ENCODE data around the gene EFCAB13. TPM values are rescaled to one million over a fixed set of nuclear protein-coding genes. Genes with fewer than 3 reads are reported as not detected.

EFCAB13 gene
- total and polyA plus RNA-seq, 2 of the 4 experiments (the other 2 are of a cell fraction) = 0.77 to 1.4 TPM

GRCh38 chr17:47301161-47301560, 22.6 kb upstream of the EFCAB13 start:
- in situ Hi-C loops (cut with MboI; ENCODE audit: low sequenced_read_pairs) = no loop called here

More at GRCh38 chr17:47301161-47301560, 22.6 kb upstream of the EFCAB13 start:
- dilution Hi-C loops (cut with HindIII; ENCODE audit: low sequenced_read_pairs, unreplicated experiment) (no loop called here), intact Hi-C loops (cut with micrococcal nuclease) (no loop called here)
- Histone ChIP-seq H3K4me2 (ENCODE audit: low read depth, low read length) (no peak overlapping the region), H2AFZ (replicated peaks; ENCODE audit: low read length, poor library complexity) (no peak overlapping the region), H3K4me3 (ENCODE audit: insufficient read depth, low read depth, low read length) (no peak overlapping the region), H3K9me1 (ENCODE audit: insufficient read depth, low read length) (peaks cover 22% of the 10 kb centered on the region), H3K36me3 (ENCODE audit: control insufficient read depth, insufficient read depth, low read length) (peaks cover 46% of the 10 kb centered on the region), H4K8ac (ENCODE audit: low read depth in 2 of 2, low read length in 2 of 2) (no peak overlapping the region), H3K9ac (ENCODE audit: low read depth, low read length) (no peak overlapping the region), H3K18ac (ENCODE audit: low read depth, low read length) (no peak overlapping the region), H3K4ac (ENCODE audit: low read depth, low read length) (no peak overlapping the region), H3K27ac (ENCODE audit: insufficient read depth, low read length) (no peak overlapping the region), H2AK9ac (replicated peaks; ENCODE audit: low read depth, low read length, poor library complexity) (no peak overlapping the region), H3K23ac (ENCODE audit: low read depth, low read length) (no peak overlapping the region), H4K91ac (ENCODE audit: insufficient read depth, low read depth, low read length) (no peak overlapping the region), H3K14ac (replicated peaks; ENCODE audit: low read depth, low read length) (no peak overlapping the region), H2AK5ac (ENCODE audit: low read depth, low read length) (no peak overlapping the region), H3K56ac (ENCODE audit: extremely low read depth, insufficient read depth, low read length) (no peak overlapping the region), H2BK120ac (ENCODE audit: low read depth, low read length) (no peak overlapping the region), H2BK15ac (ENCODE audit: low read depth, low read length) (no peak overlapping the region), H3K9me3 (ENCODE audit: control insufficient read depth, insufficient read depth, low read length) (peaks cover 2% of the 10 kb centered on the region; the same call in 1 of the 2 replicates), H2BK5ac (ENCODE audit: low read depth, low read length, poor library complexity, severe bottlenecking) (no peak overlapping the region), H3K27me3 (ENCODE audit: control insufficient read depth, insufficient read depth, low read length) (no peaks in the 10 kb centered on the region), H4K20me1 (ENCODE audit: insufficient read depth, low read length) (no peaks in the 10 kb centered on the region), H3K4me1 (ENCODE audit: control insufficient read depth, insufficient read depth, low read length) (peaks cover 10% of the 10 kb centered on the region), H2BK20ac (ENCODE audit: low read depth, low read length) (no peak overlapping the region), H3K79me1 (ENCODE audit: low read depth in 1 of 2, low read length in 2 of 2) (peaks cover 0 to 11% of the 10 kb centered on the region in 2 experiments; a peak in 1 of 4 replicates), H4K5ac (ENCODE audit: low read depth, low read length) (no peak overlapping the region)
- BruUV-seq (replicated peaks) = no TSS peak
- ChIA-PET POLR2A (ENCODE audit: unreplicated experiment) (no interaction called here), CTCF (interaction anchor here (0.6 kb wide), 1 partner anchor 19 kb away, joined by 7 read pairs; no protein-coding TSS in a partner anchor)
- TF ChIP-seq, protein P1, sequence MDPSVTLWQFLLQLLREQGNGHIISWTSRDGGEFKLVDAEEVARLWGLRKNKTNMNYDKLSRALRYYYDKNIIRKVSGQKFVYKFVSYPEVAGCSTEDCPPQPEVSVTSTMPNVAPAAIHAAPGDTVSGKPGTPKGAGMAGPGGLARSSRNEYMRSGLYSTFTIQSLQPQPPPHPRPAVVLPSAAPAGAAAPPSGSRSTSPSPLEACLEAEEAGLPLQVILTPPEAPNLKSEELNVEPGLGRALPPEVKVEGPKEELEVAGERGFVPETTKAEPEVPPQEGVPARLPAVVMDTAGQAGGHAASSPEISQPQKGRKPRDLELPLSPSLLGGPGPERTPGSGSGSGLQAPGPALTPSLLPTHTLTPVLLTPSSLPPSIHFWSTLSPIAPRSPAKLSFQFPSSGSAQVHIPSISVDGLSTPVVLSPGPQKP (IDR thresholded peaks at IDR 0.05; ENCODE audit: borderline replicate concordance, low read depth, low read length) = no peak
- TF ChIP-seq SMC3 (IDR thresholded peaks at IDR 0.05; ENCODE audit: low read depth, low read length) (no peak), CHD1 (IDR thresholded peaks at IDR 0.05; ENCODE audit: low read depth, low read length) (no peak), MAZ (IDR thresholded peaks at IDR 0.05; ENCODE audit: borderline replicate concordance, low read depth, low read length) (no peak), RCOR1 (IDR thresholded peaks at IDR 0.05; ENCODE audit: insufficient replicate concordance, low read length) (no peak), MXI1 (IDR thresholded peaks at IDR 0.05; ENCODE audit: borderline replicate concordance, low read depth, low read length) (no peak), USF2 (IDR thresholded peaks at IDR 0.05; ENCODE audit: low read depth, low read length) (no peak), NFE2L2 (IDR thresholded peaks at IDR 0.05; ENCODE audit: low read depth, low read length) (no peak)
- WGBS, 2 experiments (ENCODE audit: extremely low coverage in 2 of 2, insufficient read length in 1 of 2) = no CpG with 5 or more reads among the region's 3 CpGs
- DNase-seq (no peak), ATAC-seq (ENCODE audit: low read depth) (no peak)

Data from IMR-90 (cell line).